Measurements from ENCODE around the gene NTM.

Gene NTM

DNA sequence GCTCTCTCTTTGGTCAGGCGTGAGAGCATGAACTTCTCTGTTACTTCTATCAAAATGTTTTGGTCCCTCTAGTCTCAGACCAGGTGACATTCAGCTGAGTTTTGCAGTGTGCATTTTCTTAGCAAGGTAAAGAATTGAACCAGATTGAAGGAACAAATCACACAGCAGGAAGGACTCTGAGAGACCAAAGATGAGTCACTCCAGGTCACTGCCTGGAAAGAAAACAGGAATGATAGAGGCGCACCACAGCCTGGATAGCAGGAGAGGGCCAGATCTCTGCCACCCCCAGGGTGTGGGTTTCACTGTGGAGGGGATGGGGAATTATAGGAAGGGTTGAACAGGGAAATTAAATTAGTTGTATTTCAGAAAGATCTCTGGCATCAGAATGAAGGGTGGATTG, 788.3 kb downstream of the NTM start:
- peak; percentile 51 for DNase-seq (ENCODE audit: low read depth)

DNA sequence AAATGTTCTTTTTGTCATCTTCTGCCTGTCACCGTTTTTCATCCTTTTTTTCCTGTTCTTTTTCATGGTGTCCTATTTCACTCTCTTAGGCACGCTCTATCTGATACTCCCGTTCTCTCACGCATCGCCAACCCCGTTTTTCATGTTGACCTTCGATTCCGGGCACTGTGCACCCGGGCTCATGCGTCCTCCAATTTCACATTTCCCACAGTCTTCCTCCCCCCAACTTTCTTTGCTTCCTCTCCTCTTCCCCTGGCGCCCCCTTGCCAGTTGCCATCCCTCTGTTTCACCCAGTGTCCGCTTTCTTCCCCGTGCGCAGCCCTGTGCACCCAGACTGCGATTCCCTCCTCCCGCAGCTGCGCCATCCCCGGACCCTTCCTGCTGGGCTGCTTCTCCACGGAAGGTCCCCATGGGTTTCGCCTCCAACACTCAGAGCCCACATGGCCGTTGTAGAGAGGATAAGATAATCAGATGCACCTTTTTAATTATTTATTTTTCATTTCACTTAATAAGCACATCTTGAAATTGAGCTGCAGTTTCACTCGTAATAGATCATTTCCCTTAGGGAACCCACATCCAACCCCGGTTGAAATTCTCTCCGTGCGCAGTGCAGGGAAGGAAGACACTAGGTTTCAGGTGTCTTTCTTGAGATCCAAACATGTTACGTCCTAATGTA, 791.1 kb downstream of the NTM start:
- no peak for DNase-seq (ENCODE audit: low read depth)

DNA sequence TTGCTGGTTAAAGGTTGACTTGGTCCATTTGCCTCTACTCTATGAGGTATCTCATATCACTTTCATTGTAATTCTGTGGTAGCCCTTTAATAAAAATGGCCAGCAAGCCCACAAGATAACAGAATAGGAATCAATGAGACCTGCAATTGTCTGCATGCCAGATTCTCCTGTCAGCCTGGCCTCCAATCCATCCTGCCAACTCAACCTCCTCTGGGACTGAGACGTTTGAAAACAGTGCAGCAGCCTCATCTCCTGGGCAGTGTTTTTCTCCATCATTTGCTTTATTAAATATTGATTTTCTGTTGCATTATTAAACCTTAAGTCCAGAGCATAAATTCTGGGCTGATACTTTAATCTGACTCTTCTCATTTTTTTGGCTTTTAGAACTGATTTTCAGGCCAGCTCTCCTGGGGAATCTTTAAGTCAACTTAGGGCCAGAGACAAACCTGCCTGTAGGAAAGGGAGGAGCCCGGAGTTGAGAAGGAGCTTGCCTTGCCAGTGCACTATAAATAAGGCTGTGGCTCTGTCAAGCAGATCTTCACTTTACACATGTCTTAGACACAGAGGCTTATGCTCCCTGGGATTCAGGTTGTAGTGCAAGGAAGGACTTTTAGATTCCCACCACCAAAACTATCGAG, 798.0 kb downstream of the NTM start:
- no peak for DNase-seq (ENCODE audit: low read depth)

DNA sequence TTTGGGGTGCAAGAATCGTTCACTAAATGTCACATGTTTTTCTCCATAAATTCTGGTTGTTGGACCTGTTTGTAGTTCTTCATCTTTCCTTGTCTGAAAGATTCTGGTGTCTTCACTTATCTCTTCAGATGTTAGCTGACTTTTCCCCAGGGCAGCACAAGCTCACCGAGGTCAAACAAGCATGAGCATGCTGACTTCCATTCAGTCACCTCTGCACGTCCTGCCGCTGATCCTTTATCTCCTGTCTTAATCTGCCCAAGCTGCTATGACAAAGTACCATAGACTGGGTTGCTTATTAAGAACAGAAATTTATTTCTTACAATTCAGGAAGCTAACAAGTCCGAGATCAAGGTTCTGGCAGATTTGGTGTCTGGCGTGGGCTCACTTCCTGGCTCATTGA, 800.6 kb downstream of the NTM start:
- DNase-seq (ENCODE audit: low read depth): no peak

DNA sequence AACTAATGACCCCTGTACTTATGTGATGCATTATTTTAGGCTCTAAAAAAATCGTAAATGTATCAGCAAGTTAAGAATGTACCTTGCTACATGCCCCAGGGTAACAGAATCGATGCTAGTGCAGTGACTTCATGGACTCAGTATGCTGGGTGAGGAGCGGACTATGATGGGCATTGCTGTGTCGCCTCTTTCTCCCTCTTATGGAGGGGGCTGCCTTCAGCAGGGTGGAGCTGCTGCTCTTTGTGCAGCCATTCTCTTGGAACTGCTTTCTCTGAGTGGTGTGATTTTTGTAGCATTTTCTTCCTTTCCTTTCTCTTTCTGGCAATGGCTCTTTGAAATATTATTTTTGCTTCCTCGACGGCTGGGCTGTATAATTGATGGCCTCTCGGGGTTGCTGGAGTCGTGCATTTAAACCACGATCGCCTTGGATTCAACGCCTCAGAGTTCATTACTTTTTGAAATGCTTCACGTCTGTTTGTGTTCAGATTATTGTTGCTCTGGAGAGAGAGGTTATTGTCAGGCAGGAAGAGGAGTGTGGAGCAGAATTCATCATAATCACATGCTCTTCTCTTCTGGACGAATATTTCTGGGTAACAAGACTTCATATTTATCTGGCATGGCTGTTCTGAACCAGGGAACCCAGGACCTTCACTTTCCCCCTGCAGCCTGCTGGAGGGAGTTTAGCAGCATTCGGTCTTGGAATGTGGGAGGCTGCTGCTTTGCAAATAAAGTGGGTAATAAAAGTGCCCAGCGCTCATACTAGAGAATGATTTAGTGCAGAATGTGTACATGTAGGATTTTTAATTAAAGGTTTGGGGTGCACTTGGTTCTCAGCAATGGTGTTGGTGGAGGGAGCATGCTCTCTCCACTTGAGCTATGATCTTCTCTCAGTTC, 804.2 kb downstream of the NTM start:
- DNase-seq (ENCODE audit: low read depth): no peak

DNA sequence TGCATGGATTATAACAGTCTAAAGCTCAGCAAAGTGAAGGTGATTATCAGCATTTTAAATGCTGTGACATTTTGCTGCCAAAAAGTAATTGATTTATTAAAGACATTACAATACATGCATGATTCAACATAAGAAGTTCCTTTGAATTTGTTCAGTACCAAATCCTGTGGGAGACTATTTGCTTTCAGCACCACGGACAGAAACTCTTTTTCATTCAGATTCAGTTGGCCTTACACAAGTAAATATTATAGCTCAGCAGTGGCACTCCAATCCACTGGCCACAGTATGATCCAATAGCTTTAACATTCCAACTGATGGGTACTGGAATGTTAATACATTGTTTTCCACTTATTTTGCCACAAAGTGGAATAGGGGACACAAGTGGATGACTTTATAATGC, 806.7 kb downstream of the NTM start:
- DNase-seq (ENCODE audit: low read depth): peak; percentile 51

DNA sequence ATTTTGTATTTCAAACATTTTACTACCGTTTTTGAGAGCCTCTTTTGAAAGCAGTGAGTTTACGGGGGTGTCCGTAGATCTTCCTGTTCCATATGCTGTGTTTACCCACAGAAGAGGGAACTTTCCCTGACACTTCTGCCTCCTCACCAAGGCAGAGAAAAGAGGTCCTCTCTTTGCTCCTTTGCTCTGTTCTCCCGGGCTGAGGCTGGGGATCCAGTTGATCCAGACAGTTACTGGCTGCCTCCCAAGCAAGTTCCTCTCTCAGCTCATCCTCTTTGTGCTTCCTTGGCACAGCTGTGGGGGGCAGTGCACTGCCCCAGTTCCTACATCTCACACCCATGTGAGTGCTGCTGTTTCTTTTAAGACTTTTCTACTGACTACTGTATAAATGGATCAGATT, 813.7 kb downstream of the NTM start:
- DNase-seq (ENCODE audit: low read depth): no peak

DNA sequence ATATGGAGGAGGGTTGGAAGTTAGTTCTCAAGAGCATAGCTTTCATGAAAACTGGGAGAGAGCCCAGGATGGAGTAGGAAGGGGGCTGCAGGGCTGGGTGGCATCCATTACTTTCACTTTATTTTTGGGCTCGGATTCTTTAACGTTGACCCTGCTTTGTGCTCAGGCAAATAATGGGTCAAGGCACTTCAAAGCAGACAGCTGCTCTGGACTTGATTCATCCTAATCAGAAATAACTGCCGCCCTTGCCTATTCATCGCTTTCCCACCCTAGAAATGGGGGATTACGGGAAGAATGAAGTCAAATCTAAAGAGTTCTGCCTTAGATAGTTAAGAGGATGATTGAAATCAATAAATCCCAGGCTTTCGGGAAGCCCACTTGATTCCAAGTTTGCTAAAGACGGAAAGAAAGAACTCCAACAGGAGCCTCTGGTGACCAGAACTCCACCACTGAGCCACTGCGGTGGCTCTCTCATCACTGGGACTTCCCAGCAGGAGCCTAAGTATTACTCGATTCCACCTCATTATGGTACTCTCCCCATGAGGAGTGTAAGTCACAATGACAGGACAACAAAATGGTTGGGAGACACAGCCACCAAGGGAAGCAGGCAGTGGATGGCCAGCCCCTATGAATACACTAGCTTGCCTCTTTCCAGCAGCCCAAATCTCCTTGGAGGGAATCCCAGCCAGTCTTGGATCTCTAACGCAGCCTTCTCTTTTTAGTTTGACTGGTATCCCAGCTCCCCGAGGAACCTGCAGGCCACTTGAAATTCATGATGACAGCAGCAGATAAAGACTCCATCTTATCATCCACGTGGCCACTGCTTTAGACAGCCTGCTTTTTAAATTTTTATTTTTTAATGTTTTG, 815.5 kb downstream of the NTM start:
- no peak for DNase-seq (ENCODE audit: low read depth)

DNA sequence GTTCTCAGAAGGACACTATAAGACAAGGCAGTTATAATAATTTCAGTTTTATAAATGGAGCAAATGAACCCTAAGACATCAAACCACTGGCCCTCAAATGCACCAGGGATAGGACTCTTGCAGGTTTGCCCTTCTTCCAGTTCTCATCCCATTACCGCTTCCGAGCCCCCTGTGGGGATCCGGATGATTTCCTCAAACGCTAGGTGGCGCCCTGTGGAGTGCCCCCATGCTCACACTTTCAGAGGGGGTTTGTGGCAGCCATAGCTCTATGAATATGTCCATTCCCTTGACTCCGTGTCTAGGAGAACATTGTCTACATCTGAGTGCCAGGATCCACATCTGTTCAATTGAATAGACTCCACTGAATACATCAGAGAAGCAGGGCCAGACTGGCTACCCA, 816.3 kb downstream of the NTM start:
- peak; percentile 8 for DNase-seq (ENCODE audit: low read depth)

DNA sequence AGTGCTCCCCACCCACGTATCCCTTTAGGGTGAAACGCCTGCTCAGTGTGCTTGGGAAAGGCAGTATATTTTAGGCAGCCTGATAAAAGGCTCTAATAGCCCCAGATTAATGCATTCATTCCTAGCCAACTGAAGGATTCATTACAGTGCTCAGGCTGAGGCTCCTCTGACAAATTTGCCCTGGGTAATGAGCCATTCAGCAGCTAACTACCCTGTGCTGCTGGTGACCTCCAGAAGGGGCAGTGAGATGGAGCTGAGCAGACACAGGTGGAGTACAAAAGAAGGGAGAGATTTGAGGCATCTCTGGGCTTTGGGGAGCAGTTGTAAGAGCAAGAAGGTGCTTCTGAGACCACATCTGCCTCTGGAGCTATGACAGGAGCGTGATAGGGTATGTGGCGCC, 817.0 kb downstream of the NTM start:
- no peak for DNase-seq (ENCODE audit: low read depth)

DNA sequence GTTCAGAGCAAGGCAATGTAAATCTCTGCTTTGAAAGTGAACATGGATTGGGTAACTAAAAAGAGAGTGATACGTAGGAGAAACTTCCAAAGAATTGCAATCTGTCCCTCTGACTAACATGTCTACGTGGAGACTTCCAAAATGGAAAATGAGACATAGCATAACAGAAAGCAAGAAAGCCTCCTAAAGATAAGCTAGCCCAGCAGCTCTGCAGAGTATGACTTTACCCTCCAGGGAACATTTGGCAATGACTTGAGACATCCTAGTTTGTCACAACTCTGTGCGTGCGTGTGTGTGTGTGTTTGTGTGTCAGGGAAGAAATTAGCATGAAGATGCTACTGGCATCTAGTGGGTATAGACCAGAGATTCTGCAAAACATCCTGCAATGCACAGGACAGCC, 817.4 kb downstream of the NTM start:
- peak; percentile 23 for DNase-seq (ENCODE audit: low read depth)

DNA sequence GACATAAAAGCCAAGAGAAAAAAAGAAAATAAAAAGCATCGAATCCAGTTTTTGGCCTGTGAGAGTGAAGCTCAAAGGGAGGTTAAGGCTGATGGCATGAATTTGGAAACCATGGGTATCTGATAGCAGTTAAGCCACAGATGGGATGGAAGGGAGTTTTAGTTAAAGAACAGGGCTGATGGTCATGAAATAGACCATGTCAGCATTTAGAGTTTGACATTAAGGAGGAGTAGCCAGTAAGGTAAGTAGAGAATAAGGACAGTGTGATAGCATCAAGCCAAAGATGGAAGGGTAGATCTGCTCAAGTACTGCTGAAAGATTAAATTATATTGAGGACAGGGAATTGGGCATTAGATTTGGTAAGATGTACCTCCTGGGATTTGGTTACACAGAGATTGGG, 826.5 kb downstream of the NTM start:
- DNase-seq (ENCODE audit: low read depth): no peak

DNA sequence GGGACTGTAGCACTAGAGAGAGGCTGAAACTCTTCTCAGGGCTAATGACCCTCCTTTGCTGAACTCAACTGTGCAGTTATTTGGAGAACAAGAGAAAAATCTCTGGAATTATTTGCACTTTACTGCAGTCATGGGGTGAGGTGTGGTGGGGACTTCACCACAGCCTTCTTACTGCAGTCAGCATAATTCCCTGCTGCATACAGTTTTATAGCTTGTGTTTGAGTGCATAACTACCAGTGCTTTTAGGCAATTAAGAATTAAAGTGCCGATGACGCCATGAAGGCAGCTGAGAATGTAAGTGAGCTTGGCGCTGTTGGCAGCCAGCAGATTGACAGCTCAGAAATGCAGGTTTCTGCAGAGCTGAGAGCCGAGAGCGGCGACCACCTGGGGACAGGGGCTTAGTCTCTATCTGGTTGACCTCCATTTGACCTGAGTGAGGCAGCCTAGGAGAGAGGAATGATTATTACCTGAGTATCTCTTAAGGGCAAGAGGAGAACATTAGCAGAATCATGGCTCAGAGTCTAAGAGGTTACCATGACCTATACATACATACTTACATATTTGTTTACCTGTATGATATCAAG, 830.0 kb downstream of the NTM start:
- no peak for DNase-seq (ENCODE audit: low read depth)

DNA sequence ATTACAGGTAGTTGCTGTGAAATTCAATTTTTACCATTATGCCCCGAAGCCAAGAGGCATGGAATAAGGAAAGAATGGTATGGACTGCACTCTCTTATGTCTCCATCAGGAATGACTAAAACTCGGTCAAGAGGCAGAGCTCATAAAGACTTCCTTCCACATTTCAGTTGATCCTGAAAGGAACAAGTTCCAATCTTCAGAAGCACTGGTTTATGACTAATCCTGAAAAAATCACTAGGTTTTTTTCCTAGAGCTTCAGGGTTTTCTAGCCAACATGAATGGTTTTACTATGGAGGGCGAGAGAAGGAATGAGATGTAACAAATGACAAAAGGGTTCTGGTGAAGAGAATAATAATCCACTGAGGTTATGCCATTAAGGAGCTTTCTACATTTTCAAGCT, 832.2 kb downstream of the NTM start:
- DNase-seq (ENCODE audit: low read depth): peak; percentile 42

DNA sequence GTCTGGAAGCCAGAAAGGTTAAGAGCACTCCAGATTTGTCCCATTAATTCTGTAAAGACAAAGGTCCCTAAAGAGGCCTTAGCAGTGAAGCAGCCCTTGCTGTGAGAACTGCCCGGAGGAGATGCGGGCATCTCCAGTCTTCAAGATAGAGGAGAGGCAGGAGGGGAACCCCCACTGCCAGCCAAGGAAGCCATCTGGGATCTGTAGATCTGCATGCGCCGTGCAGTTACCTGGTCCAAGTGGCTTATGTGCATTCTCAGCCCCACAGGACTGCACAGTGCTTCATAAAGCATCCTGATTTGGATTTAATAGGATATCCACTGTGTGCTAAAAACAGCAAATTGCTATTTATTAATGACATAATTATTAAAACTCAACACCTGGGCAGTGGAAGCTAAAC, 834.6 kb downstream of the NTM start:
- no peak for DNase-seq (ENCODE audit: low read depth)

DNA sequence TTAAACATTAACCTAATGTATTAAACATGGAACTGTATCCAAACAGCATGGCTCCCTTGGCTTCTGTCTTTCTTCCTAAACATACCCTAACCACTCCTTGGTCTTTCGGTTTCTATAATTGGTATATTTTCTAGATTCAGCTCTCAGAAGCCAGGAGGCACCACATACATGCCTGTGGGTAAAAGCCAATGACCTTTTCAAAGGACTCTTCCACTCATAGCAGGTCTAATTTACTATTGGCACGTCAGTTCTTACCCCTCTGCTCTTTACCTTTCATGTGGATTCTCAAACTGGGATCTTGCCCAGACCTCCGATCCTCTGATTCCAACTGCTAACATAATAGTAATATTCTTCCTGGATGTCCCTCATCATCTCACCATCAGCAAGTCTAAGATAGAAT, 835.1 kb downstream of the NTM start:
- no peak for DNase-seq (ENCODE audit: low read depth)

DNA sequence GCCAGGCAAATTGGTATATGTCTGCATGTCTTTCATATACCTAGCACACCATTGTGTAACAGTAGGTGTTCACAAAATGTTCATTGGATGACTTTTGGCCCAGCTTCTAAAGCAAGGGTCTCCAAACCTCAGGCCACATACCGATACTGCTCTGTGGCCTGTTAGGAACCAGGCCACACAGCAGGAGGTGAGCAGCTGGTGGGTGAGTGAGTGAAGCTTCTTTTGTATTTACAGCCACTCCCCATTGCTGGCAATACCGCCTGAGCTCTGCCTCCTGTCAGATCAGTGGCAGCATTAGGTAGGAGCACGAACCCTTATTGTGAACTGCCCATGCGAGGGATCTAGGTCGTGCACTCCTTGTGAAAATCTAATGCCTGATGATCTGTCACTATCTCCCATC, 836.6 kb downstream of the NTM start:
- no peak for DNase-seq (ENCODE audit: low read depth)

DNA sequence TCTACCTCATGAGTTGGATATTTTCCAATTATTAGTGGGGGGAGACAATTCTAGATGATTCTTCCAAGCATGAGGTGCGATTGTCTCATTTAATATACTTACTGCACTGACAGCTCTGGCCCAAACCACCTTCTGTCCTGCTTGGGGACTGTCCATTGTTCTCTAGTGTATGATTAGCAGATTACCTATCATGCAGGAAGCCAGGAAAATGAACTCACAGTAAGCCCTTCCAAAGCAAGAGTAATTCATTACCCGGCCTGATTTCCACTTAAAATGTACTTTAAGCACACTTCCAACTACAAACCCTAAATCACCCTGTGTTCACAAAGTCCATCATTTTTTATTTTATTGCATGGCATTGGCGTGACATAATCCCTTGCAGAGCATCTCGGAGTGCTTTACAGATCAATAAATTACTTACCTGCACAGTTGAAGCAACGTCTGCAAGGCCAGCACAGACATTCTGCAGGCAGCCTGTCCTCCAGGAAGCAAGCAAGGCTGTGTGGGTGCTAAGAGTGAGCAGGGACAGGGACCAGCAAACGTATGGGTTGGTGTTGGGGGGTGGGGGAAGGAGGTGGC, 838.2 kb downstream of the NTM start:
- DNase-seq (ENCODE audit: low read depth): no peak

DNA sequence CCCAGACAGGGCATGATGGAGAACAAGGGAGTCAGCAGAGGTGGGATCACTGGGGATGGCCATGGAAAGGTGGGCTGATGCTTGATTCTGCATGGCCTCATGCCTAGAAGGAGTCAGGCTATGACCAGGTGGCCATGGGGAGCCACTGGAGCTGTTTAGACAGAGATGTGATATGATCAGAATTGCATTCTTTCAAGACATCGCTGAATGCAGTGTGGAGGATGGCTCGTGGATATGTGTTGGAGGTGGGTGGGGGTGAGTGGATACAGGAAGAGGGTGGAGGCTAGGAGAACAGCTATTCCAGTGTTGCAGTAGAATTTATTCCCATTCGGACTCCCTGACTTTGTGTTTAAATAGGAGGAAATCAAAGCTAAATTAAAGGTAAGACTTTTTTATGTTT, 841.1 kb downstream of the NTM start:
- no peak for DNase-seq (ENCODE audit: low read depth)

DNA sequence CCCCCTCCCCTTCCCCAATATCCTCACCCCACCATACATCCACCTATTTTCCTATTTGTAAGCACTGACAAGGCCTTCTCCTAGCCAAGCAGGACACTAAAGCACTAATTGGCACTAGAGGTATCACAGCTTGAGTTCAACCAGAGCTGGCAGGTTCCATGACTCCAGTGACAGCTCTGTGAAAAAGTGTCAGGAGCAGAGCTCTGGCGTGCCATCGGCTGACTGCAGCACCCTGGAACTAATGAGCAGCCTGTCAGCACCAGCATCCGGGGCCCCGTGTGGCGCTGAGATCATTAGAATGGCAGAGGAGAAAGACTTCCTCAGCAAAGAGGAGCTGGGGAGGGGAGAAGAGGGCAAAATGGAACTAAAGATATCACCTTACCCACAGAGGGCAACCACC, 847.4 kb downstream of the NTM start:
- no peak for DNase-seq (ENCODE audit: low read depth)

DNA sequence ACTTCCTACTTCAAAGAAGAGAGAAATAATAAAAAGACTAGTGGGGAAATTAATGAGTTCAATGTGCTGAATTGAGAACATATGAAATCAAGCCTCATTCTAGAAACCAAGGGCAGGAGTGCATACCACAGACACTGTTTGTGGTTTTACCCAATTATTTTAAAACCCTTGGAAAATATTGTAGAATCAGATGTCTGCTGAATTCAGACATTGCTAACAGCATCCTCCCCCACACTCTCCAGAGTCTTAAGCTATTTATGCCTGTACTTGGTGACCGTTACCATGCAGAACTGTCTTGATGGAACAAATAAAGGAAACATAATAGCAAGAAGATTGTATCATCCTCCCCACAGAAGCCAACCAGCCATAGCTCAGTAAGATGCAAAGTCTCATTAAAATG, 850.1 kb downstream of the NTM start:
- no peak for DNase-seq (ENCODE audit: low read depth)

DNA sequence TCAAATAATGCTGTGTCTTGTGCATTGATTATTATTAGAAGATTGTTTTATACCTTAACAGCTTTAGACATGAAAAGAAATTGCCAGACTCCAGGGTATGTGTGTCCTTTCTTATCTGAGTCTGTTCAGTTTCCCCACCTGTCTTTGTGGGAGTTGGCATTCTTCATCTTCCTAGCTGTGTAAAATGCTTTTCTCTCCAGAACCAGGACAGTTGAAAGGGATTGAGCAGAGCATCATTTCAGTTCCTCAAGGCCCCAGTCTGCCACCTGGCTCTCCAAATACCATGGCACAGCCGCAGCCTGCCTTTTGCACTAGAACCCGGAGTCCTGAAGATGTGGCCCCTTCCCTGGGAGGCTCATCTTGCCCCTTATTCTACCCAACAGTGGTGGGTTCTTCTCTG, 851.9 kb downstream of the NTM start:
- DNase-seq (ENCODE audit: low read depth): no peak

All from ELR (cell line).